Measurements from ENCODE around the gene LY6G6F. TPM values are rescaled to one million over a fixed set of nuclear protein-coding genes. Genes with fewer than 3 reads are reported as not detected.

The LY6G6F gene
- total and polyA plus RNA-seq, 2 of the 13 experiments (the other 11 are each of a cell fraction or from before 2014, with no cell fraction given): not detected

- TF ChIP-seq ZNF280B (CRISPR knock-in tag; IDR thresholded peaks at IDR 0.05; ENCODE audit: borderline replicate concordance): no peak
- TF ChIP-seq KAT7 (CRISPR knock-in tag; IDR thresholded peaks at IDR 0.05; ENCODE audit: borderline replicate concordance): peak; percentile 91; the same call in 1 of the 2 replicates
- peak; percentile 53 for TF ChIP-seq KLF9 (CRISPR knock-in tag; IDR thresholded peaks at IDR 0.05; ENCODE audit: low read depth)
- TF ChIP-seq NR2F1 (CRISPR knock-in tag; IDR thresholded peaks at IDR 0.05): no peak
Measured at GRCh38 chr6:31736021-31736767, 29.5 kb downstream of the LY6G6F start, which contains the start of gene CLIC1 (continued).

- H3K4me1 ChIP-seq (ENCODE audit: insufficient read depth, low read length): peaks cover 71% of the 10 kb centered on the region
- ChIA-PET POLR2A (interaction anchor here (0.5 to 11.3 kb wide), 52 partner anchors 7 to 1235 kb away, joined by 3 to 279 read pairs (median 9); partner anchors contain the start of genes ABHD16A, APOM, BAG6 and C2), CTCF (ENCODE audit: low intra/inter-chr PET ratio, low total read pairs) (no interaction called here)
- peak overlapping the region; percentile 98 for H3K9ac ChIP-seq (ENCODE audit: insufficient read depth, low read depth, low read length)
- no peak overlapping the region for H2AFZ ChIP-seq (ENCODE audit: low read length)
- peak overlapping the region; percentile 98 for H3K4me2 ChIP-seq (ENCODE audit: low read depth, low read length)
- H3K27ac ChIP-seq (ENCODE audit: extremely low read length, insufficient read depth, low read length): peak overlapping the region; percentile 99
- no peaks in the 10 kb centered on the region; a peak in 1 of 5 replicates for H3K27me3 ChIP-seq (ENCODE audit: control insufficient read depth in 1 of 2, insufficient read depth in 2 of 2, low read length in 2 of 2)
- peak; percentile 4; the same call in 2 of the 3 replicates for ATAC-seq
- FAIRE-seq: no peak
- intact Hi-C loops (cut with micrococcal nuclease; ENCODE audit: unreplicated experiment) (loop anchor here (1.0 to 5.0 kb wide), 3 partner anchors 8 to 70 kb away; partner anchors contain the start of genes ABHD16A, DDAH2 and LSM2), in situ Hi-C loops (cut with HindIII; ENCODE audit: extremely low pct_ligation_motif_present, low pct_unique_long_range_greater_than_20kb) (no loop called here)
- peaks cover 13 to 31% of the 10 kb centered on the region in 2 experiments for H3K36me3 ChIP-seq (replicated peaks in 1 of 2; ENCODE audit: control insufficient read depth in 1 of 2, insufficient read depth in 2 of 2, low read length in 2 of 2)
- peaks cover 41% of the 10 kb centered on the region for H3K79me2 ChIP-seq (ENCODE audit: insufficient read depth, low read length)
- H3K9me3 ChIP-seq (ENCODE audit: low read length): no peaks in the 10 kb centered on the region
- peak; percentile 33 for DNase-seq (ENCODE audit: low spot score)
- TSS peak; percentile 68 for BruUV-seq (replicated peaks)
- H4K20me1 ChIP-seq (ENCODE audit: insufficient read depth, low read length): peaks cover 24% of the 10 kb centered on the region; the same call in 1 of the 2 replicates
- H3K4me3 ChIP-seq (replicated peaks in 1 of 3; ENCODE audit: insufficient read depth in 1 of 3, low read depth in 2 of 3, low read length in 3 of 3): peak overlapping the region; percentile 71 to 92 (median 92)
- 2% methylated on average over 10 of the region's 10 CpGs for WGBS (ENCODE audit: low lambda C conversion rate)
- TF ChIP-seq SP4 (CRISPR knock-in tag; IDR thresholded peaks at IDR 0.05): no peak
- no peak for TF ChIP-seq ZNF138 (CRISPR knock-in tag; IDR thresholded peaks at IDR 0.05; ENCODE audit: low read depth)
- no peak for TF ChIP-seq GTF2F1 (IDR thresholded peaks at IDR 0.05; ENCODE audit: low read length)
- no peak for TF ChIP-seq CBX2 (IDR thresholded peaks at IDR 0.05; ENCODE audit: low read depth, low read length)
- TF ChIP-seq CBX2 (CRISPR knock-in tag; IDR thresholded peaks at IDR 0.05; ENCODE audit: low read depth): 0 out of 2 replicates have a peak, but pooled peaks have one; percentile 10
- TF ChIP-seq THAP11 (CRISPR knock-in tag; IDR thresholded peaks at IDR 0.05): no peak
- TF ChIP-seq PLRG1 (conservative IDR thresholded peaks at IDR 0.05): no peak
- TF ChIP-seq ZNF101 (CRISPR knock-in tag; IDR thresholded peaks at IDR 0.05; ENCODE audit: borderline replicate concordance, low read depth): no peak
- TF ChIP-seq HES4 (CRISPR knock-in tag; IDR thresholded peaks at IDR 0.05; ENCODE audit: borderline replicate concordance): no peak
- TF ChIP-seq DMAP1 (CRISPR knock-in tag; IDR thresholded peaks at IDR 0.05): no peak
- TF ChIP-seq ISX (CRISPR knock-in tag; conservative IDR thresholded peaks at IDR 0.05): no peak
- TF ChIP-seq FOXK1 (CRISPR knock-in tag; IDR thresholded peaks at IDR 0.05; ENCODE audit: borderline replicate concordance, low read depth): peak; percentile 1; the same call in 1 of the 2 replicates
- TF ChIP-seq ZNF232 (CRISPR knock-in tag; IDR thresholded peaks at IDR 0.05; ENCODE audit: borderline replicate concordance): no peak
- TF ChIP-seq NFIB (CRISPR knock-in tag; IDR thresholded peaks at IDR 0.05; ENCODE audit: borderline replicate concordance): no peak
- no peak for TF ChIP-seq KMT2A (CRISPR knock-in tag; IDR thresholded peaks at IDR 0.05)
- no peak for TF ChIP-seq PCBP2 (optimal IDR thresholded peaks at IDR 0.05; ENCODE audit: low read depth, low read length, poor library complexity, severe bottlenecking)
- TF ChIP-seq ZNF703 (CRISPR knock-in tag; IDR thresholded peaks at IDR 0.05; ENCODE audit: borderline replicate concordance): no peak
- no peak for TF ChIP-seq ZNF205 (CRISPR knock-in tag; IDR thresholded peaks at IDR 0.05)
Measured at GRCh38 chr6:31736768-31737314, 30.2 kb downstream of the LY6G6F start.
